Ectodermal cell (in vitro differentiated cells): ENCODE data around the gene CCR7.

Experiments
- H3K27ac ChIP-seq: 2 replicates; pipeline ENCODE4 v1.7.0; 2013; ENCODE audit warnings: mild to moderate bottlenecking, low read depth, low read length; ENCODE audit not compliant: insufficient read depth, poor library complexity, severe bottlenecking
- H3K27me3 ChIP-seq: 2 replicates; pipeline ENCODE4 v1.7.0; 2013; ENCODE audit warnings: mild to moderate bottlenecking, low read length; ENCODE audit not compliant: insufficient read depth, control insufficient read depth, poor library complexity, severe bottlenecking
- H3K36me3 ChIP-seq: one replicate; pipeline ENCODE4 v1.7.0; 2013; ENCODE audit warnings: low read length; ENCODE audit not compliant: control insufficient read depth, insufficient read depth
- H3K4me1 ChIP-seq: one replicate; pipeline ENCODE4 v1.7.0; 2013; ENCODE audit warnings: low read length; ENCODE audit not compliant: control insufficient read depth, insufficient read depth
- H3K4me3 ChIP-seq: 2 replicates; pipeline ENCODE4 v1.7.0; 2013; ENCODE audit warnings: low read depth, low read length, control low read depth; ENCODE audit not compliant: insufficient read depth
- H3K9me3 ChIP-seq: 2 replicates; pipeline ENCODE4 v1.7.0; 2013; ENCODE audit warnings: mild to moderate bottlenecking, low read length, moderate library complexity; ENCODE audit not compliant: control insufficient read depth
- WGBS, 2 experiments: methylation state at CpG; one replicate each; pipeline ENCODE4 v1.1.7; 2013; ENCODE audit warnings: missing lambda C conversion rate in 2 of 2; 5-methylcytosine and 5-hydroxymethylcytosine counted together

Gene CCR7

DNA sequence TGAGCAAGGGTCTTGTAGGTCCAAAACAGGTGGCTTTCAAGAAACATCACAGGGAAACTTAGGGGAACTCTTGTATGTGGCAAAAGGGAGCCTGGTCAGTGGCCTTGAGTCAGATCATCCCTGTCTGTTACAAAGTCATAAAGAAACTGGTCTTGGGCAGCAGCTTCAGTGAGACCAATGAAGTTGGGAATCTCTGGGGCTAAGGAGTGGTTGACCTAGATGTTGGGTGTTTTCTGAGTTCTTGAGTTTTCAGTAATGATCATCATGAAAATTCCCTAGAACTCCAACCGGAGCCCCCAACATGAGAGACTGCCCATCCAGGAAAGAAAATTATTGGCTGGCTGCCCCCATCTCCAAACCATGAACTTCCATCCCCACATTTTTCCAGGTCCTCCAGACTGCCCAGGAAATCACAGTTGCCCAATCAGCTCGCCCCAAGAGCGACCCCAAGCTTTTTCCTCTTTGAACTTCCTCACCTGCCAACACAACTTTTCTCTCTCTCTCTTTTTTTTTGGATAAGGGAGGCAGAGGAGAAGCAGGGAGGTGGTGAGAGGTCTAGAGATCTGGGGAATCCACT, 3.9 kb downstream of the CCR7 start:
- H3K36me3 ChIP-seq = no peaks in the 10 kb centered on the region
- peaks cover 13% of the 10 kb centered on the region for H3K4me1 ChIP-seq
- no peaks in the 10 kb centered on the region for H3K27me3 ChIP-seq
- H3K4me3 ChIP-seq = no peak overlapping the region
- WGBS, 2 experiments = 92 to 95% methylated on average over 3 of the region's 3 CpGs
- H3K27ac ChIP-seq = no peak overlapping the region
- no peaks in the 10 kb centered on the region for H3K9me3 ChIP-seq

DNA sequence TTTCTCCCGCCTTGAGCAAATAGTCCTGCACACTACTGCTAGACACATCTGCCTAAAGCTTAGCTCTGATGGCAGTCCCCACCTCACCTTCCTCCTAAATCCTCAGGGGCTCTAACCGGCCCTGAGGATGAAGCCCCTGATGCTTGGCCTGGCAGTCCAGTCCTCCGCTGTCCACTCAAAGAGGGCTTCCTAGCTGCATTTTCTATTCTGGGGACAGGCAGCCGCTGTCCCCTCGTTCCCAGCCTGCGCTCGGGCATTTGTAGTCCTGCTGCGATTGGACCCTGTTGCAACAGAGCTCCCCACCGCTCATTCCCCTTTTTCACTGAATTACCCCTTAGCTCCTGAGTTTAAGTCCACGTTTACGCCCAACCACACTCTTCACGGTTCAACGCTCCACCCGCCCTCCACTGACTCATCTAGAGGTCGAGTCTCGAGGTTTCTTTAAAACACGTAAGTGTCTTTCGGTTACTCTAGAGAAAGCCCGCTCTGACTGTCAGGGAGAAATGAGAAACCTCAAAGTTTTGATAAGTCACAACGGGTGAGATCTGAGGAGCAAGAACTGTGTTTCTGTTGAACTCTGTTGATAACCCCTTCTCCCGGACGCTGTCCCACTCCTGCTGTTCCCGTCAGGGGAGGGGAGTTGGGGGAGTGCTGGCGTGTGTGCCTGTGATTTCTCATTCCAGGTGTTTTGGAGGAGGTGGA, 4.5 kb downstream of the CCR7 start:
- Histone ChIP-seq H3K9me3 (no peaks in the 10 kb centered on the region), H3K27ac (no peak overlapping the region), H3K27me3 (no peaks in the 10 kb centered on the region), H3K4me3 (no peak overlapping the region), H3K4me1 (peaks cover 13% of the 10 kb centered on the region), H3K36me3 (no peaks in the 10 kb centered on the region)
- WGBS, 2 experiments = 84 to 86% methylated on average over 24 of the region's 24 CpGs

DNA sequence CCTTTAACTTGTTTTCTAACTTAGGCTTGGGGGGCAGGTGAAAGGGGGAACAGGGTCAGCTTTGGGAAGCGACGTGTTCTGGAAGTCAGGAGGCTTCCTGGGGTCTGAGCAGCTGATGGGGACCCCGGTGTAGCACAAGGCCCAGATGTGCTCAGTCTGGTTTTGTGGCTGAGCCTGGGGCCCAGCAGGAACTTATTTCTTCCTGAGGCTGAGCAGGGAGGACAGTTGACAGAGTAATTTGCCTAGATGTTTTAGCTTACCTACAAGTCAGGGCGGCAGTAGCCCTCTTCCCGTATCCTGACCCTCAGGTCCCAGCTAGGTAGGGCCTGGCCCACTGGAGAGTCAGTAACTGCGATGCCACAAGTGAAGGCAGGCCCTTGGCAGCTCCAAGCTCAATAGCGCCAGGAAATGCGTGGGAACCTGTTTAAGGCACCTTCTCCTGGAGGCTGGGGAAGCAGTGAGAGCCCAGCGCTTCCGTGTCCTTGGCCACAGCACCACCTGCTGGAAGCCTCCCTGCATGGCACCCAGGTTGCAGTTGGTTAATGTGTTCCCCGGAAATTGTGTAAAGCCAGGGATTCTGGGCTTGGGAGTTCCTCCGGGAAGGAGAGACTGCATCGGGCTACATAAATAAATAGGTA, 5.2 kb downstream of the CCR7 start:
- Histone ChIP-seq H3K27ac (no peak overlapping the region), H3K4me1 (peaks cover 13% of the 10 kb centered on the region), H3K27me3 (no peaks in the 10 kb centered on the region), H3K4me3 (no peak overlapping the region), H3K9me3 (no peaks in the 10 kb centered on the region), H3K36me3 (no peaks in the 10 kb centered on the region)
- WGBS, 2 experiments = 38 to 40% methylated on average over 13 of the region's 13 CpGs

DNA sequence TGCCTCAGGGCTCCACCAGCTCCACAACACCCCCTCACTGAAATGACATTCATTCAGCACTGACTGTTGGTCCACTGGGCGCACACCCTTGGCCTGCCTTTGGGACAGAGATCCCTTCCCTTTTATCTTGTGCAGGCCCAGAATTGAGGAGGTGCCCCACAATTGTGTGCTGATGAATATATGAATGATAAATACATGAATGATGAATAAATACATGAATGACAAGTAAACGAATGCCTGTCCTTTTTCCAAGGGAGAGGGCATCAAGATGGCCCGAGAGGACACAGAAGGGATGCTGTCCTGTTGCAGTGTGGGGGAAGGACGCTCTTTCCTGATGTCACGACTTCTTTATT, 5.7 kb downstream of the CCR7 start:
- H3K27me3 ChIP-seq = no peaks in the 10 kb centered on the region
- H3K4me1 ChIP-seq = peaks cover 13% of the 10 kb centered on the region
- 91 to 95% methylated on average over 5 of the region's 5 CpGs for WGBS, 2 experiments

DNA sequence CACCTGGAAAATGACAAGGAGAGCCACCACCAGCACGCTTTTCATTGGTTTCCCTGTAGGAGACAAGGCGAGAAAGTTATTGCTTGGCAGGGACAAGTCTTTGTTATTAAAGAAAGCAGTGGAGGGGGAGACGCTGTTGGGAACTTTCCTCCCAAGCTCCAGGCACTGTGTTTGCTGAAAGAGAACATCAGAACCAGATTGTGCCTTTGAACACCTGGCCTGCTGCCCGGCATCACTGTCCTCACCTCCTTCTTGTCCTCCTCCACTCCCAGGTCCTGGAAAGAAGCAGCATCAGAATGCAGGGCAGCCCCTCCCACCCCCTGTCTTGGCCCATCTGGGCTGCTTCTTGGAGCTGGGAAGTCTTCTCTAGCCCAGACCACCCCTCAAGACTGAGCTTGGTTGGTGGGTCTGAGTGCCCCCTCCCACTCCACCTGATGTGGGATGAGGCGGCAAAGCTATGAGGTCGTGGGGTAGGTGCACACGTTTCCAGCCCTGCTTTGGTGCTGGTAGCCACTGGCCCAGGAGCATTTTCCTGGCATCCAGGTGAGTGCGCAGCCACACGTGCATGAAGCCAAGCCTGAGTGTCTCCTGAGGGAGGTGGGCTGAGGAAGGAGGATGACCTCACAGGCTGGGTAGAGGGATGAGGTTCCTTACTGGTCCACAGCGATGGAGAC, 6.2 kb downstream of the CCR7 start:
- Histone ChIP-seq H3K27me3 (no peaks in the 10 kb centered on the region), H3K9me3 (no peaks in the 10 kb centered on the region), H3K36me3 (no peaks in the 10 kb centered on the region), H3K4me1 (peaks cover 14% of the 10 kb centered on the region), H3K4me3 (no peak overlapping the region), H3K27ac (no peak overlapping the region)
- WGBS, 2 experiments = 88 to 89% methylated on average over 10 of the region's 10 CpGs

More for the DNA sequence above, 5.7 kb downstream of the CCR7 start:
- Histone ChIP-seq H3K4me3 (no peak overlapping the region), H3K27ac (no peak overlapping the region), H3K9me3 (no peaks in the 10 kb centered on the region), H3K36me3 (no peaks in the 10 kb centered on the region)

DNA sequence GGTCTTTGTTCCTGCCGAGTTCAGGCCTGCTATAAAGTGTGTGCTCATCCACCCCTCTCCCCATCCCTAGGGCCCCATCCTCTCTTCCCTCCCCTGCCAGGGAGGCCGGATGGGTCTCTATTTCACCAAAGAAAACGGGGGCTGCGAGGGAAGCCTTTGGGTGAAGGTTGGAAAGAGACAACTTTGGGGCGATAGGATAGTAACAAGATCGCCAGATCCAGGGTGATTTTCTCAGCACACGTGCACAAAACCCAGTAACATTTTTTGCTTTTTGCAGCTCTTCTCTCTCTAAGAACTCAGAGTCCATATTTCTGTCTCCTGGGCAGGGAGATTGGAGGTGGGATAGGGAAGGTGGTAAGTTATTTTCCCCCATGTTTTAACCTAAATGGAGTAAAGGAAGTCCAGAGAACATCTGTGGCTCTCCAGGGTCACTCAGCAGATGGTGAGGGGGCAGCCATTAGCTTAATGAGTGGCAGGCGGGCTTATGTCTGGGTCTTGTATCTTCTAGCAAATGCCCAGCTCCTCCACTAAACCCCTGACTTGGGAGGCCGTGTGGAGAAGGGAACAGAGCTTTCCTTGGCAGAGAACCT, 6.9 kb downstream of the CCR7 start:
- H3K4me3 ChIP-seq = no peak overlapping the region
- peaks cover 16% of the 10 kb centered on the region for H3K4me1 ChIP-seq
- no peak overlapping the region for H3K27ac ChIP-seq
- H3K36me3 ChIP-seq = no peaks in the 10 kb centered on the region
- H3K9me3 ChIP-seq = no peaks in the 10 kb centered on the region
- no peaks in the 10 kb centered on the region for H3K27me3 ChIP-seq
- 87 to 90% methylated on average over 8 to 9 of the region's 9 CpGs for whole genome bisulfite sequencing, 2 experiments

DNA sequence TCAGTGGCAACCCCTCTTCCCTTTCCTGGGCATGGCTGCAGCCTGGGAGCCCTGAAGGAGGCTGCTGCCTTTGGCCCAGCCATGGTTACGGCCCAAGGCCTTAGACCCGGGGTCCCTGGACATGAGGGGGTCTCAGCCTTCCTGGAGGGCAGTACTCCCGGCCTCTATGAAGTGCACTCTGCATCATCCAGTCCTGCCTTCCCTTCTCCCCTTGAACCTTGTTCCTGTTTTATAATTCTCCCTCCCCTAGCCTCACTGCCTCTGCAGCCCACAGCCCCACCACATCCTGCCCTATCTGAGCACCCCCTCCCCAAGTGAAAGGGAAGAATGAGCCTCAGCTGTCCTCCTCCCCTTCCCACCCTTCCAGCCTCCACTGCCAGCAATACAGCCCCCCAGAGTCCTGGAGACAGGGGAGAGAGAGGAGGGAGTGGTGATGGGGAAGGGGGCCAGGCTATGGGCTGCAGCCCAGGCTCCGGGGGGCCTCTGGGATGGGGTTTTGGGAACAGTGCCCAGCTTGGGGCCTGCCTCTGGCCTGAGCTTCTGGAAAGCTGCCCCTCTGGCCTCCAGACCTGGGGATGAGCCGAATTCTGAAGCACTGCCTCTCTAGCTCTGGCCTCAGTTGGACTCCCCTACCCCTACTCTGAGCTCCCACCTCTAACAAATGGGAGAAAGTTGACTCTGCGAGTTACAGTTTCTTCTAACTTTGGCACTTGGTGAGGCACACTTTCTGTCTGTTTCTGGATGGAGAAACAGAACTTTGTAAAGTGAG, 7.6 kb downstream of the CCR7 start:
- H3K27ac ChIP-seq = no peak overlapping the region

DNA sequence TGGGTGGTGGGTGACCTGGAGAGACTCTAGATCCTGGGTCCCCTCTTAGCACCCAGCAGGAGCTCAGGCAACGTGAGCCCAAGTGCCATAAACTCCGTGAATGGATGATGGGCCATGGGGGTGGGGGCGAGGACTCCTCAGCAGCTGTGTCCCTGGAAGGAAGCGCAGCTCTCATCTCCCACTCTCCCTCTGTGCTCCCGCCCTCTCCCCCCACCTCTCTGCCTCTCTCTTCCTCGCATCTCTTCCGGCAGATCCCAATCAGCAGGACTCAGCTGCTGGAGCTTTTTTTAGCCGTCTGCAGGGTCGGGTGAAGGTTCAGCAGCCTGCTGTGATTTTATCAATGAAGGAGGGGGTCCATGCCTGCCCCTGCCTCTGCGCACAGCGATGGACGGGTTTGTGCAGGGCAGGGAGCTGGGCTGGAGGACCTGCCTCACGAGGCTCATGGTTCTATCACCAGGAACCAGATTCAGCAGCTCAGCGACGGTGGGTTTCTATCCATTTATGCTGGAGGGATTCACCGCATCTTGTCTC, 8.3 kb downstream of the CCR7 start:
- 63 to 64% methylated on average over 16 of the region's 16 CpGs for whole genome bisulfite sequencing, 2 experiments
- Histone ChIP-seq H3K27ac (no peak overlapping the region), H3K36me3 (no peaks in the 10 kb centered on the region), H3K4me3 (no peak overlapping the region), H3K9me3 (no peaks in the 10 kb centered on the region), H3K27me3 (no peaks in the 10 kb centered on the region), H3K4me1 (peaks cover 16% of the 10 kb centered on the region)

More for the DNA sequence above, 7.6 kb downstream of the CCR7 start:
- Histone ChIP-seq H3K36me3 (no peaks in the 10 kb centered on the region), H3K4me3 (no peak overlapping the region), H3K4me1 (peaks cover 16% of the 10 kb centered on the region), H3K27me3 (no peaks in the 10 kb centered on the region), H3K9me3 (no peaks in the 10 kb centered on the region)
- 89 to 92% methylated on average over 6 of the region's 6 CpGs for WGBS, 2 experiments

DNA sequence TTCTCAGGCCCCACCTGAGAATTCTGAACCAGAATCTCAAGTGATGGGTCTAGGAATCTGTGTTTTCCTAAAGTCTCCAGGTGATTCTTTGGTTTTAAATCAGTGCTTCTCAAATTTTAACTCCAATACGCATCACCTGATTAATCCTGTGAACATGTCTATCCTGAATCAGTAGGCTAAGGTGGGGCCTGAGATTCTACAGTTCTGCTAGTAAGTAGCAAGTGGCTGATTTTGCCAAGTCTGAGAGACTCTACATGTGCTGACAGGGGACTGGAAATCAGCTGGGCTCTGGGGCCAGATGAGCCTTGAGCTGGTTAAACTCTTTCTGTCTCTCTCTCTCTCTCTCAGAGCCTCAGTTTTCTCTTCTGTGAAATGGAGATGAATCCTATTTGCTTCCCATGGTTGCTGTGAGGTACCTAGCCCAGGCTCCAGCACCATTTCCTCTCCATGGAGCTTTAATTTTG, 9.0 kb downstream of the CCR7 start:
- Histone ChIP-seq H3K9me3 (no peaks in the 10 kb centered on the region), H3K4me1 (peaks cover 16% of the 10 kb centered on the region), H3K36me3 (no peaks in the 10 kb centered on the region), H3K27ac (no peak overlapping the region), H3K27me3 (no peaks in the 10 kb centered on the region), H3K4me3 (no peak overlapping the region)
- 93 to 100% methylated on average over 1 of the region's 1 CpG for WGBS, 2 experiments
